B cell (primary cell): ENCODE data around the gene CACTIN. TPM values are rescaled to one million over a fixed set of nuclear protein-coding genes. Genes with fewer than 3 reads are reported as not detected.
A peak's percentile ranks its signal among the peaks of the same experiment; 100 is the strongest.

ENCODE experiments used
- ATAC-seq: fragments of 200-7000 bp; cut with Tn5 transposase; one replicate; pipeline ENCODE4 v1.10.0; 2021; ENCODE audit warnings: low read depth, mild to moderate bottlenecking, moderate number of reproducible peaks, moderate library complexity
- CTCF ChIA-PET: fragments of 350-600 bp; sonication (Branson Sonifier 250); formaldehyde crosslinking; loops from one replicate; lab custom pipeline; 2021; ENCODE audit warnings: antibody characterized with exemption, inconsistent platforms; lab: Charles Lee
- POLR2A ChIA-PET: fragments of 350-600 bp; sonication (Branson Sonifier 250); formaldehyde crosslinking; loops from one replicate; lab custom pipeline; 2021; ENCODE audit warnings: antibody characterized with exemption; lab: Charles Lee
- DNase-seq: peaks from one replicate; pipeline ENCODE4 v3.0.0; 2013
- H2AFZ ChIP-seq: 2 replicates; pipeline ENCODE4 v1.6.1; 2012; ENCODE audit warnings: mild to moderate bottlenecking, low read depth, low read length; ENCODE audit not compliant: insufficient read depth, poor library complexity, severe bottlenecking
- H3K27ac ChIP-seq, 2 donors: 1 replicate in 1 of 2; 2 replicates in 1 of 2; pipeline ENCODE4 v1.5.1; 2012 to 2013; ENCODE audit warnings: low read length in 2 of 2, mild to moderate bottlenecking in 2 of 2, moderate library complexity in 1 of 2
- H3K27me3 ChIP-seq, 4 experiments: fragments of 200-600 bp in 1 of 4; sonication (generic) in 1 of 4; replicated peaks in 1 of 4; 1 replicate in 2 of 4; 2 replicates in 2 of 4; pipeline versions ENCODE4 v1.6.1 to v1.7.0; 2013 to 2016; ENCODE audit warnings: low read length in 3 of 4, mild to moderate bottlenecking in 2 of 4, mixed read lengths in 1 of 4, moderate library complexity in 1 of 4; ENCODE audit not compliant: insufficient read depth in 4 of 4, control insufficient read depth in 3 of 4; ENCODE audit errors: control extremely low read depth in 1 of 4
- H3K36me3 ChIP-seq, 2 experiments: replicated peaks in 1 of 2; 1 replicate in 1 of 2; 2 replicates in 1 of 2; pipeline versions ENCODE4 v1.6.1 to v1.7.1; 2013; ENCODE audit warnings: low read length in 1 of 2; ENCODE audit not compliant: insufficient read depth in 2 of 2, control insufficient read depth in 1 of 2; ENCODE audit errors: control extremely low read depth in 1 of 2, extremely low read depth in 1 of 2
- H3K4me1 ChIP-seq, 2 donors: fragments of 200-600 bp in 1 of 2; sonication (generic) in 1 of 2; 1 replicate in 1 of 2; 2 replicates in 1 of 2; pipeline versions ENCODE4 v1.5.1 to v1.6.1; 2013 to 2017; ENCODE audit warnings: low read length in 2 of 2; ENCODE audit not compliant: control insufficient read depth in 2 of 2, insufficient read depth in 2 of 2
- H3K4me2 ChIP-seq: replicated peaks from 2 replicates; pipeline ENCODE3; 2012; ENCODE audit warnings: mild to moderate bottlenecking, low read depth, low read length; ENCODE audit not compliant: poor library complexity, severe bottlenecking
- H3K4me3 ChIP-seq, 5 experiments: fragments of 200-600 bp in 1 of 5; sonication (generic) in 1 of 5; 1 replicate in 3 of 5; 2 replicates in 2 of 5; pipeline versions ENCODE4 v1.5.1 to v1.7.0; 2011 to 2016; ENCODE audit warnings: low read length in 4 of 5, mild to moderate bottlenecking in 4 of 5, low read depth in 2 of 5, control low read depth in 1 of 5, moderate library complexity in 1 of 5; ENCODE audit not compliant: insufficient read depth in 1 of 5; ENCODE audit errors: control extremely low read depth in 1 of 5, extremely low read depth in 1 of 5
- H3K79me2 ChIP-seq: fragments of 200-600 bp; sonication (generic); one replicate; pipeline ENCODE4 v1.6.0; 2016; ENCODE audit warnings: low read length; ENCODE audit not compliant: control insufficient read depth, insufficient read depth
- H3K9ac ChIP-seq: fragments of 200-600 bp; sonication (generic); 2 replicates; pipeline ENCODE4 v1.6.1; 2017; ENCODE audit warnings: mild to moderate bottlenecking, low read length, moderate library complexity
- H3K9me3 ChIP-seq, 3 donors: one replicate each; pipeline versions ENCODE4 v1.6.1 to v1.7.1; 2013; ENCODE audit warnings: low read length in 2 of 3; ENCODE audit not compliant: control insufficient read depth in 2 of 3, insufficient read depth in 1 of 3; ENCODE audit errors: control extremely low read depth in 1 of 3
- H4K20me1 ChIP-seq: 2 replicates; pipeline ENCODE4 v1.6.0; 2012; ENCODE audit warnings: mild to moderate bottlenecking, low read length; ENCODE audit not compliant: insufficient read depth, control insufficient read depth, poor library complexity, severe bottlenecking
- H3K27ac Mint-ChIP-seq: one replicate; pipeline ENCODE4 v1.8.0; 2021; ENCODE audit warnings: mixed read lengths
- H3K27me3 Mint-ChIP-seq: one replicate; pipeline ENCODE4 v1.8.0; 2021; ENCODE audit warnings: mixed read lengths
- H3K4me1 Mint-ChIP-seq: one replicate; pipeline ENCODE4 v1.8.0; 2021; ENCODE audit warnings: mixed read lengths
- H3K4me3 Mint-ChIP-seq: one replicate; pipeline ENCODE4 v1.8.0; 2021; ENCODE audit warnings: mixed read lengths
- H3K9me3 Mint-ChIP-seq: one replicate; pipeline ENCODE4 v1.8.0; 2022; ENCODE audit warnings: mixed read lengths; ENCODE audit not compliant: insufficient read depth
- EZH2 ChIP-seq: IDR thresholded peaks from 2 replicates; pipeline ENCODE4 v1.6.1; 2012; ENCODE audit warnings: borderline replicate concordance, low read depth, mild to moderate bottlenecking, moderate library complexity, low read length; ENCODE audit not compliant: insufficient read depth, poor library complexity, severe bottlenecking
- WGBS: methylation state at CpG from one replicate; pipeline ENCODE4 v1.1.5; 2013; ENCODE audit warnings: missing lambda C conversion rate; ENCODE audit not compliant: insufficient coverage; 5-methylcytosine and 5-hydroxymethylcytosine counted together
- intact Hi-C: fragments of 100-400 bp; cut with micrococcal nuclease; formaldehyde crosslinking; loops from one replicate; pipeline ENCODE4 v1.10.0; 2022
- polyA plus RNA-seq: library from polyadenylated mRNA; depleted of rRNA; stranded (reverse); fragments of >200 nt; gene quantifications from 2 replicates; pipeline ENCODE4 v1.2.3, GENCODE V29; 2012
- total RNA-seq, 2 donors: library from RNA; stranded (reverse); fragments of 120-200 nt in 1 of 2; gene quantifications; 1 replicate in 1 of 2; 2 replicates in 1 of 2; pipeline versions ENCODE4 v1.2.3 to v1.2.4, GENCODE V29; 2013 to 2022
- TF ChIP-seq, protein P1 (sequence below): fragments of 200-600 bp; IDR thresholded peaks from one replicate; pipeline ENCODE4 v1.8.0; 2022; ENCODE audit warnings: antibody characterized with exemption, mild to moderate bottlenecking

The CACTIN gene
- total and polyA plus RNA-seq, 2 donors (not counting 1 experiment from before 2014, with no cell fraction given) = 40.6 to 41.8 TPM

DNA sequence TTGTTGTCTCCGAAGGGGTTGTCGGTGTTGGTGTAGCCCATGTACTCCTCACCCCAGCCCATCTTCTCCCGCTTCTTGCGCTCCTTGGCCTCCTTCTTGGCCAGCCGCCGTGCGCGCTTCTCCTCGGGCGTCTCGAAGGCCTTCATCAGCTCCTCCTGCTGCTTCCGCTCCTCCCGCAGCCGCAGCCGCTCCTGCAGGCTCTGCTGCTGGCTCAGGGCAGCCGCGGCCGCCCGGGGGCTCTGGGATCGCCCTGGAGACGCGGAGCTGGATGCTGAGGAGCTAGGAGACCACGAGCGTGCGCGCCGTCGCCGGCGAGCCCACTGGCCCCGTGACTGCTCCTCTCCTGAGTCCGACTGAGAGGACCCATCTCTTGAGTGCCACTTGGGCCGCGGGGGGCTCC is 2.9 kb downstream of the CACTIN start:
- H3K4me1 Mint-ChIP-seq = peaks cover 26% of the 10 kb centered on the region
- Histone ChIP-seq H3K27ac (no peak overlapping the region), H3K36me3 (peaks cover 0 to 26% of the 10 kb centered on the region in 2 experiments), H4K20me1 (peaks cover 61% of the 10 kb centered on the region), H3K4me2 (no peak overlapping the region), H3K4me1 (peaks cover 17 to 21% of the 10 kb centered on the region in 2 donors), H3K27me3 (no peaks in the 10 kb centered on the region), H3K9ac (no peak overlapping the region), H3K9me3 (no peaks in the 10 kb centered on the region), H2AFZ (no peak overlapping the region), H3K4me3 (no peak overlapping the region), H3K79me2 (peaks cover 58% of the 10 kb centered on the region)
- no peak overlapping the region for H3K27ac Mint-ChIP-seq
- WGBS = 98% methylated on average over 34 of the region's 34 CpGs
- no peak for TF ChIP-seq EZH2
- TF ChIP-seq, protein P1, sequence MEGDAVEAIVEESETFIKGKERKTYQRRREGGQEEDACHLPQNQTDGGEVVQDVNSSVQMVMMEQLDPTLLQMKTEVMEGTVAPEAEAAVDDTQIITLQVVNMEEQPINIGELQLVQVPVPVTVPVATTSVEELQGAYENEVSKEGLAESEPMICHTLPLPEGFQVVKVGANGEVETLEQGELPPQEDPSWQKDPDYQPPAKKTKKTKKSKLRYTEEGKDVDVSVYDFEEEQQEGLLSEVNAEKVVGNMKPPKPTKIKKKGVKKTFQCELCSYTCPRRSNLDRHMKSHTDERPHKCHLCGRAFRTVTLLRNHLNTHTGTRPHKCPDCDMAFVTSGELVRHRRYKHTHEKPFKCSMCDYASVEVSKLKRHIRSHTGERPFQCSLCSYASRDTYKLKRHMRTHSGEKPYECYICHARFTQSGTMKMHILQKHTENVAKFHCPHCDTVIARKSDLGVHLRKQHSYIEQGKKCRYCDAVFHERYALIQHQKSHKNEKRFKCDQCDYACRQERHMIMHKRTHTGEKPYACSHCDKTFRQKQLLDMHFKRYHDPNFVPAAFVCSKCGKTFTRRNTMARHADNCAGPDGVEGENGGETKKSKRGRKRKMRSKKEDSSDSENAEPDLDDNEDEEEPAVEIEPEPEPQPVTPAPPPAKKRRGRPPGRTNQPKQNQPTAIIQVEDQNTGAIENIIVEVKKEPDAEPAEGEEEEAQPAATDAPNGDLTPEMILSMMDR = no peak
- ATAC-seq (no peak), DNase-seq (no peak)
- H3K4me3 Mint-ChIP-seq = no peak overlapping the region
- intact Hi-C loops = no loop called here
- no peaks in the 10 kb centered on the region for H3K27me3 Mint-ChIP-seq
- ChIA-PET CTCF (interaction anchor here (1.3 kb wide), 1 partner anchor 79 kb away, joined by 3 read pairs; no protein-coding TSS in a partner anchor), POLR2A (no interaction called here)
- H3K9me3 Mint-ChIP-seq = no peaks in the 10 kb centered on the region

DNA sequence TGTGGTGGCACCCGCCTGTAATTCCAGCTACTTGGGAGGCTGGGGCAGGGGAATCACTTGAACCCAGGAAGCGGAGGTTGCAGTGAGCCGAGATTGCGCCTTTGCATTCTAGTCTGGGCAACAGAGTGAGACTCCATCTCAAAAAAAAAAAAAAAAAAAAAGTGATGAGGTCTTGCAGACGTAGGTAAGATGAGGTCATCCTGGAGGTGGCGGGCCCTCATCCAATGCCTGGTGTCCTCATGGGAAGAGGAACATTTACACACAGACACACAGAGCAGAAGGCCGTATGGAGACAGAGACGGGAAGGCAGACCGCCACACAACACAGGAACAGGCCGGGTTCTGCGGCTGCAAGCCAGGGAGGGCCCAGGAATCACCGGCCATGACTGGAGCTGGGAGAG is 4.4 kb downstream of the CACTIN start:
- Mint-ChIP-seq H3K27ac (no peak overlapping the region), H3K4me3 (peak overlapping the region; percentile 34), H3K4me1 (peaks cover 37% of the 10 kb centered on the region), H3K27me3 (no peaks in the 10 kb centered on the region), H3K9me3 (no peaks in the 10 kb centered on the region)
- Histone ChIP-seq H3K27ac (no peak overlapping the region), H3K4me1 (peaks cover 26 to 29% of the 10 kb centered on the region in 2 donors), H2AFZ (no peak overlapping the region), H3K9ac (no peak overlapping the region), H3K79me2 (peaks cover 58% of the 10 kb centered on the region), H3K9me3 (no peaks in the 10 kb centered on the region), H3K4me2 (no peak overlapping the region), H3K36me3 (peaks cover 0 to 31% of the 10 kb centered on the region in 2 experiments), H4K20me1 (peaks cover 62% of the 10 kb centered on the region), H3K4me3 (no peak overlapping the region), H3K27me3 (no peaks in the 10 kb centered on the region)
- ChIA-PET CTCF (interaction anchor here (0.6 to 1.3 kb wide), 3 partner anchors 37 to 157 kb away, joined by 3 to 4 read pairs (median 3); partner anchors contain the start of gene GIPC3), POLR2A (no interaction called here)
- DNase-seq (no peak), ATAC-seq (no peak)
- intact Hi-C loops = no loop called here
- TF ChIP-seq EZH2 = no peak
- WGBS = 94% methylated on average over 8 of the region's 12 CpGs
